ENCODE data around the gene FMO5. TPM values are rescaled to one million over a fixed set of nuclear protein-coding genes. Genes with fewer than 3 reads are reported as not detected.

The FMO5 gene
- total and polyA plus RNA-seq, 2 of the 13 experiments (the other 11 are each of a cell fraction or from before 2014, with no cell fraction given), result 48.2 to 149 TPM

DNA sequence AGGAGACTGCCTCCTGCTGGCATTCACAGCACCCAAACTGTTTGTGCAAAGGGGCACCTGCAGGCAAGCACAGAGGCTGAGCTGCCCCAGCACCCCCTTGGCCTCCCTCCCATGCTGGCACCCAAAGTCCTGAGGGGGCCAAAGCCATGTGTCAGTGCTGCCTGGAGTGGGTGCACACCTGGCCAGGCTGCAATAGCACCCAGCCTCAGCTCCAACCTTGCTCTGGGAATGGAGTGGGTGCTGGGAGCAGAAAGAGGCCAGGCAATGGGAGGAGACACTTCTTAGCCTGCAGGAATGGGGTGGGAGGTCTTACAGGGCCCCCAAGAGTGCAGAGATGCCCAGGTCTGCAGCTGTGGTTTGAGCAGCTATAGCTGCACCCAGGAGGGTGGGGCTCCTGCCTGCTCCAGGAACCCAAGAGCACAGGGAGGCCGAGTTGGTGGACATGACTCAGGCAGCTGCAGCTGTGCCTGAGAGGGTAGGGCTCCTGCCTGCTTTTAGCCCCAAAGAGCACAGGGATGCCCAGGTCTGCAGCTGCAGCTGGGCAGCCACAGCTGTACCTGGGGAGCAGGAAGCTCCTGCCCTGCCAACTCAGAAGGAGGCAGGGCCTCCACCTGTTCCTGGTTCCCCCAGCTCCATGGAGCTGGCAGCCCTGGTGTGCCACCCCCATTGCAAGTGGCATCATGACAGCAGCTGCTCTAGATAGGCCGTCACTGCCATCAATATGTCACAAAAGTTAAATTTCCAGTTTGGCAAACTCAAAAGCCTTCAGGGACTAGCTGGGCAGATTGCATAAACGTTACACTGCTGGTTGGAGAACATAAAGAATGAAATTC is 12.0 kb upstream of the FMO5 start (continued):
- TF ChIP-seq ERF (CRISPR knock-in tag; IDR thresholded peaks at IDR 0.05), result 0 out of 2 replicates have a peak, but pooled peaks have one; percentile 0
- TF ChIP-seq BRD4 (CRISPR knock-in tag; IDR thresholded peaks at IDR 0.05), result peak; percentile 62; the same call in 1 of the 2 replicates
- TF ChIP-seq SNRNP70 (IDR thresholded peaks at IDR 0.05; ENCODE audit: low read depth, low read length), result no peak
- 0 out of 2 replicates have a peak, but pooled peaks have one; percentile 27 for TF ChIP-seq SMYD3 (CRISPR knock-in tag; IDR thresholded peaks at IDR 0.05)
- peak; percentile 18; the same call in 1 of the 2 replicates for TF ChIP-seq SALL1 (CRISPR knock-in tag; IDR thresholded peaks at IDR 0.05)
- peak; percentile 72; the same call in 1 of the 2 replicates for TF ChIP-seq ZNF451 (CRISPR knock-in tag; IDR thresholded peaks at IDR 0.05)
- TF ChIP-seq ZNF253 (CRISPR knock-in tag; IDR thresholded peaks at IDR 0.05; ENCODE audit: borderline replicate concordance), result no peak
- TF ChIP-seq, protein P1, sequence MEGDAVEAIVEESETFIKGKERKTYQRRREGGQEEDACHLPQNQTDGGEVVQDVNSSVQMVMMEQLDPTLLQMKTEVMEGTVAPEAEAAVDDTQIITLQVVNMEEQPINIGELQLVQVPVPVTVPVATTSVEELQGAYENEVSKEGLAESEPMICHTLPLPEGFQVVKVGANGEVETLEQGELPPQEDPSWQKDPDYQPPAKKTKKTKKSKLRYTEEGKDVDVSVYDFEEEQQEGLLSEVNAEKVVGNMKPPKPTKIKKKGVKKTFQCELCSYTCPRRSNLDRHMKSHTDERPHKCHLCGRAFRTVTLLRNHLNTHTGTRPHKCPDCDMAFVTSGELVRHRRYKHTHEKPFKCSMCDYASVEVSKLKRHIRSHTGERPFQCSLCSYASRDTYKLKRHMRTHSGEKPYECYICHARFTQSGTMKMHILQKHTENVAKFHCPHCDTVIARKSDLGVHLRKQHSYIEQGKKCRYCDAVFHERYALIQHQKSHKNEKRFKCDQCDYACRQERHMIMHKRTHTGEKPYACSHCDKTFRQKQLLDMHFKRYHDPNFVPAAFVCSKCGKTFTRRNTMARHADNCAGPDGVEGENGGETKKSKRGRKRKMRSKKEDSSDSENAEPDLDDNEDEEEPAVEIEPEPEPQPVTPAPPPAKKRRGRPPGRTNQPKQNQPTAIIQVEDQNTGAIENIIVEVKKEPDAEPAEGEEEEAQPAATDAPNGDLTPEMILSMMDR (CRISPR knock-in tag; IDR thresholded peaks at IDR 0.05), result peak; percentile 33; the same call in 1 of the 2 replicates
- TF ChIP-seq RBM22 (optimal IDR thresholded peaks at IDR 0.05; ENCODE audit: low read length), result peak; percentile 41
- TF ChIP-seq, protein P2, sequence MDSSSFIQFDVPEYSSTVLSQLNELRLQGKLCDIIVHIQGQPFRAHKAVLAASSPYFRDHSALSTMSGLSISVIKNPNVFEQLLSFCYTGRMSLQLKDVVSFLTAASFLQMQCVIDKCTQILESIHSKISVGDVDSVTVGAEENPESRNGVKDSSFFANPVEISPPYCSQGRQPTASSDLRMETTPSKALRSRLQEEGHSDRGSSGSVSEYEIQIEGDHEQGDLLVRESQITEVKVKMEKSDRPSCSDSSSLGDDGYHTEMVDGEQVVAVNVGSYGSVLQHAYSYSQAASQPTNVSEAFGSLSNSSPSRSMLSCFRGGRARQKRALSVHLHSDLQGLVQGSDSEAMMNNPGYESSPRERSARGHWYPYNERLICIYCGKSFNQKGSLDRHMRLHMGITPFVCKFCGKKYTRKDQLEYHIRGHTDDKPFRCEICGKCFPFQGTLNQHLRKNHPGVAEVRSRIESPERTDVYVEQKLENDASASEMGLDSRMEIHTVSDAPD (CRISPR knock-in tag; IDR thresholded peaks at IDR 0.05), result 0 out of 2 replicates have a peak, but pooled peaks have one; percentile 19
- peak; percentile 31; the same call in 1 of the 2 replicates for TF ChIP-seq ZFP91 (CRISPR knock-in tag; IDR thresholded peaks at IDR 0.05; ENCODE audit: borderline replicate concordance)
- peak; percentile 70; the same call in 1 of the 2 replicates for TF ChIP-seq SMAD1 (CRISPR knock-in tag; IDR thresholded peaks at IDR 0.05; ENCODE audit: borderline replicate concordance, low read depth)
- TF ChIP-seq, protein P3, sequence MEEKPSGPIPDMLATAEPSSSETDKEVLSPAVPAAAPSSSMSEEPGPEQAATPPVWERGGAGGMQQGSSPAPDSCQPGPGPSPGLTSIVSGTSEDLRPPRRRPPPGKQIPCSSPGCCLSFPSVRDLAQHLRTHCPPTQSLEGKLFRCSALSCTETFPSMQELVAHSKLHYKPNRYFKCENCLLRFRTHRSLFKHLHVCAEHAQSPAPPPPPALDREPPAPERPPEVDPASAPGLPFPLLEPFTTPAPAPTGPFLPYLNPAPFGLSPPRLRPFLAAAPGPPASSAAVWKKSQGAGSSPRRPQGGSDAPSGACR (CRISPR knock-in tag; IDR thresholded peaks at IDR 0.05), result no peak
- TF ChIP-seq TCF12 (IDR thresholded peaks at IDR 0.05), result no peak
- TF ChIP-seq TCF12 (CRISPR knock-in tag; IDR thresholded peaks at IDR 0.05), result 0 out of 2 replicates have a peak, but pooled peaks have one; percentile 9
- no peak for TF ChIP-seq CHCHD3 (CRISPR knock-in tag; IDR thresholded peaks at IDR 0.05)
- TF ChIP-seq POLR2G (IDR thresholded peaks at IDR 0.05; ENCODE audit: low read depth, low read length), result peak; percentile 46; the same call in 1 of the 2 replicates
- peak; percentile 62; the same call in 1 of the 2 replicates for TF ChIP-seq ZBTB38 (CRISPR knock-in tag; IDR thresholded peaks at IDR 0.05)
- TF ChIP-seq HIC2 (CRISPR knock-in tag; IDR thresholded peaks at IDR 0.05; ENCODE audit: low read depth), result 0 out of 2 replicates have a peak, but pooled peaks have one; percentile 15
- no peak for TF ChIP-seq ZNF263 (CRISPR knock-in tag; IDR thresholded peaks at IDR 0.05)
- TF ChIP-seq ZBTB20 (CRISPR knock-in tag; IDR thresholded peaks at IDR 0.05; ENCODE audit: borderline replicate concordance, low read depth), result 0 out of 2 replicates have a peak, but pooled peaks have one; percentile 17

Data from HepG2 (cell line).